Karpas-422 (cell line): ENCODE data around the gene CYS1. TPM values are rescaled to one million over a fixed set of nuclear protein-coding genes. Genes with fewer than 3 reads are reported as not detected.

Experiments
- DNase-seq: peaks from one replicate; pipeline ENCODE4 v3.0.0-alpha.2; 2015
- H2AFZ ChIP-seq: fragments of 200-600 bp; sonication (generic); 2 replicates; pipeline ENCODE4 v1.6.1; 2014; ENCODE audit warnings: antibody characterized with exemption, low read length, mixed read lengths
- H3K27ac ChIP-seq: fragments of 200-600 bp; sonication (generic); 2 replicates; pipeline ENCODE4 v1.5.1; 2014; ENCODE audit warnings: mild to moderate bottlenecking, low read length, moderate library complexity
- H3K27me3 ChIP-seq: fragments of 200-600 bp; sonication (generic); 2 replicates; pipeline ENCODE4 v1.6.1; 2014; ENCODE audit warnings: low read length, mixed read lengths
- H3K36me3 ChIP-seq: fragments of 200-600 bp; sonication (generic); 2 replicates; pipeline ENCODE4 v1.6.1; 2014; ENCODE audit warnings: low read length, mixed read lengths; ENCODE audit not compliant: insufficient read depth
- H3K4me1 ChIP-seq: fragments of 200-600 bp; sonication (generic); 2 replicates; pipeline ENCODE4 v1.6.1; 2014; ENCODE audit warnings: mild to moderate bottlenecking, low read length, mixed read lengths
- H3K4me2 ChIP-seq: fragments of 200-600 bp; sonication (generic); 2 replicates; pipeline ENCODE4 v1.6.1; 2014; ENCODE audit warnings: low read length, low read depth, mild to moderate bottlenecking; ENCODE audit not compliant: poor library complexity, severe bottlenecking
- H3K4me3 ChIP-seq: fragments of 200-600 bp; sonication (generic); 2 replicates; pipeline ENCODE4 v1.5.1; 2014; ENCODE audit warnings: mild to moderate bottlenecking, antibody characterized with exemption, low read length, mixed read lengths
- H3K79me2 ChIP-seq: fragments of 200-600 bp; sonication (generic); 2 replicates; pipeline ENCODE4 v1.6.1; 2014; ENCODE audit warnings: mild to moderate bottlenecking, low read length, mixed read lengths
- H3K9ac ChIP-seq: fragments of 200-600 bp; sonication (generic); 2 replicates; pipeline ENCODE4 v1.6.0; 2014; ENCODE audit warnings: low read length
- H3K9me2 ChIP-seq: fragments of 200-600 bp; sonication (generic), shearing (Covaris generic); replicated peaks from 2 replicates; pipeline ENCODE4 v1.6.0; 2014; ENCODE audit warnings: mild to moderate bottlenecking, low read length, moderate library complexity; ENCODE audit not compliant: insufficient read depth
- H3K9me3 ChIP-seq: fragments of 300-700, 200-600 bp; sonication (generic); 2 replicates; pipeline ENCODE4 v1.6.1; 2014; ENCODE audit warnings: low read length, mixed read lengths
- H4K20me1 ChIP-seq: fragments of 200-600 bp; sonication (generic); 2 replicates; pipeline ENCODE4 v1.6.1; 2014; ENCODE audit warnings: mild to moderate bottlenecking, antibody characterized with exemption, low read length, low read depth; ENCODE audit not compliant: insufficient read depth
- total RNA-seq: library from RNA; depleted of rRNA; stranded (reverse); fragments of >200 nt; shearing (Covaris generic); gene quantifications from 2 replicates; pipeline ENCODE4 v1.2.3, GENCODE V29; 2014; ENCODE audit warnings: low replicate concordance

The CYS1 gene
- total RNA-seq, 1 experiment from 2014 or later = not detected

DNA sequence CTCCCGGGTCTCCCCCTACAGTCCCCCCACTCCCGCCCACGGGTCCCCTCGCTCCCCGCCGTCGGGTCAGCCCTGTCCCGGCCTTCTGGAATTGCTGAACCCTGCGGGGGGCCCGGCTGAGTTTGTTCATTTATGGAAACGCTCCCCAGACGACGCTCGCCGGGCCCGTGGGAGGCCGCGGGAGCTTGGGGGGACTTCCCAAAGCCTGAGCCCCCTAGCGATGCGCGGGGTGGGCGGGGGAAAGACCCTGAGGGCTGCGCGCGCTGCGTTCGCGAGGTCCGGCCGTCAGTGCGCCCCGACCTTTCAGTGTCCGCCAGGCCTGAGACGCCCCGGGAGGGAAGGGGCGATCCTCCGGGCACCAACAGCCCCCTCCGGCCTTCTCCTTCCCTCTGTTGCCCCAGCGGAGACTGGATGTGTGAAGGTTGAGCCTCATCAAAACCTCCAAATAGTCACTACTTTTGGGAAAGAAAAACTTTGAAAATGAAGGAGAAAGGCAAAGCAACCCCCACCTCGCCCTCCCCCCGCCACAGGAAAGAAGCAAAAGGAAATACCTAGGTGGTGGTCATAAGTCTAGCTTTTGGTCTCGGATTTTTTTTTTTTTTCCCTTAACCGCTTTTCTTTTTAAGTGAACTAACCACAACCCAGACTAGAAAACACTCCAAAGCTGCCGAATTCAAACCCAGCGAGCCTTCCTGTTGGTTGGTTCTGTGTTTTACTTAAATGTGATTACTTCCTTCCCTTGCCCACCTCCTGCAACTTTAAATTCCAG, 509 bp upstream of the CYS1 start:
- Histone ChIP-seq H3K36me3 (no peaks in the 10 kb centered on the region), H3K9ac (0 out of 2 replicates have a peak overlapping the region, but pooled peaks have one; percentile 17), H3K9me2 (no peaks in the 10 kb centered on the region), H3K27ac (no peak overlapping the region), H3K9me3 (no peaks in the 10 kb centered on the region), H4K20me1 (no peaks in the 10 kb centered on the region; the same call in 1 of the 2 replicates), H3K27me3 (peaks cover 3% of the 10 kb centered on the region; the same call in 1 of the 2 replicates), H3K4me3 (peak overlapping the region; percentile 32; the same call in 1 of the 2 replicates), H3K79me2 (no peaks in the 10 kb centered on the region), H2AFZ (no peak overlapping the region), H3K4me2 (peak overlapping the region; percentile 43), H3K4me1 (peaks cover 56% of the 10 kb centered on the region)
- peak; percentile 42 for DNase-seq

DNA sequence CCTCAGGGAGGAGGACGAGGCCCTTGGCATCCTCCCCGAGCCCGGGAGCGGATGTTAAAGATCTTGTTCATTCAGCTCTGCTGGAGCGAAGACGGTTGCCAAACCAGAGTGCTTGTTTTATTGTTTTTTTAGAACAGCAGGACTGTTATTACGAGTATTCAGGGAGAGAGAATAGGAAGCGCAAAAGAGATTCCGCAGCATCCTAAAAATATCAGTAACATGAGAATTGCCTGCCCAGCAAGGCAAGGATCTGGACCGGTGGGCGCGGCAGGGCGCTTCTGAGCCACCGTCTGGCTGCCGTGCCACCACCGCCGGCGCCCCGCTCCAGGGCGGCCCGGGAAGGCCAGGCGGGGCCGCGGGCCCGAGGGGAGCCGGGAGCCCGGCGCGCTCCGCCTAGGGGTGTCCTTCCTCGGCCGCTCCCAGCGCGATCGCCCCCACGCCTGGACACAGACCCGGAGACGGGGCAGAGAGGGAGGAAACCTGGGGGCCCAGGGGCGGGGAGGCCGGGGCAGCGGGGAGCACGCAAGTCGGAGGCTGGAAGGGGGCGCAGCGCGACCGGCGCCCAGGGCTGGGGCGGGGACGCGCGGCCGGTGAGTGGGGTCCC, 843 bp downstream of the CYS1 start:
- Histone ChIP-seq H3K4me2 (peak overlapping the region; percentile 56), H4K20me1 (no peaks in the 10 kb centered on the region; the same call in 1 of the 2 replicates), H3K9ac (peak overlapping the region; percentile 55), H3K27me3 (peaks cover 3% of the 10 kb centered on the region; the same call in 1 of the 2 replicates), H3K27ac (no peak overlapping the region), H3K9me3 (no peaks in the 10 kb centered on the region), H3K36me3 (no peaks in the 10 kb centered on the region), H3K9me2 (no peaks in the 10 kb centered on the region), H3K79me2 (no peaks in the 10 kb centered on the region), H3K4me3 (peak overlapping the region; percentile 33; the same call in 1 of the 2 replicates), H3K4me1 (peaks cover 47% of the 10 kb centered on the region), H2AFZ (no peak overlapping the region)
- DNase-seq = peak; percentile 51

DNA sequence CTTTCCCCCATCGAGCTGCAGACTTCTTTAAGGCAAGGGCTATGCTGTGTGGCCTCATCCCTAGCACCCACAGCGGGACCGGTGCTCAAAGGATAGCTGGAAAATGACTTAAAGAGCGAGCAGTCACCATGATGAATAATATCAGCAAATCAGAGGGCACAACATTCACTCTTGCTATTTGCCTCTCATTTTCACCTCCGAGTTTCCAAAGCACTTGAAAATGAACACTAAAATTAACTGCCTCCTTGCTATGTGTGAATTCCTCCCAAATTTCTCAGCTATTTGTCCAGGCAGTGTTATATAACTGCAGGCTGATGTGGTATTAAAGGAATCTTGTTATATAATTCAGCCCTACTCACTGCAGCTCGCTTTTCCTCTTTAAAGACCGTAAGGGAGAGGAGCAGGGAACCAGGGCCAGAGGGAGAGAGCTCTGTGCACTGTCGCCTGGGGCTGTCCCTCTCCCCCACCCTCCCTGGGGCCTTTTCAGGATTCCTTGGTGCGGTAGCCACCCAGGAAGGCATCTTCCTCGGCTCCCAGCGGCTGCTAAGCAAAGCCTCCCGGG, 1.4 kb downstream of the CYS1 start:
- Histone ChIP-seq H3K27me3 (peaks cover 3% of the 10 kb centered on the region; the same call in 1 of the 2 replicates), H4K20me1 (peaks cover 2% of the 10 kb centered on the region; the same call in 1 of the 2 replicates), H3K4me3 (peak overlapping the region; percentile 33; the same call in 1 of the 2 replicates), H3K9ac (peak overlapping the region; percentile 55; the same call in 1 of the 2 replicates), H2AFZ (0 out of 2 replicates have a peak overlapping the region, but pooled peaks have one; percentile 25), H3K4me2 (peak overlapping the region; percentile 56), H3K9me2 (no peaks in the 10 kb centered on the region), H3K4me1 (peaks cover 42% of the 10 kb centered on the region), H3K9me3 (no peaks in the 10 kb centered on the region), H3K36me3 (no peaks in the 10 kb centered on the region), H3K27ac (no peak overlapping the region), H3K79me2 (no peaks in the 10 kb centered on the region)
- no peak for DNase-seq

DNA sequence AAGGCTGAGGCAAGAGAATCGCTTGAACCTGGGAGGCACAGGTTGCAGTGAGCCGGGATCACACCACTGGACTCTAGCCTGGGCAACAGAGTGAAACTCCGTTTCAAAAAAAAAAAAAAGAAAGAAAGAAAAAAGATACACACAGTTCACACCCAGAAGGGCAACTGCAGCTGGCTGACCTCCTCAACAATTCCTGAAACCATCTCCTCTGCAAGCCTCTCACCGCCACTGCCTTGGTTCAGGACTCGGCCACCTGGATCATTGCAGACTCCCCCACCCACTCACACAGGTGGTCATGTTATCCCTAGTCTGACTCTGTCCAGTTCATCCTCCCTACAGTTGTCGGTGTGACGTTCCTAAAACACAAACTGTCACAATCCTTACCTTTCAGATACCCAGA, 2.2 kb downstream of the CYS1 start:
- 0 out of 2 replicates have a peak, but pooled peaks cover 3% of the 10 kb centered on the region for H3K27me3 ChIP-seq

DNA sequence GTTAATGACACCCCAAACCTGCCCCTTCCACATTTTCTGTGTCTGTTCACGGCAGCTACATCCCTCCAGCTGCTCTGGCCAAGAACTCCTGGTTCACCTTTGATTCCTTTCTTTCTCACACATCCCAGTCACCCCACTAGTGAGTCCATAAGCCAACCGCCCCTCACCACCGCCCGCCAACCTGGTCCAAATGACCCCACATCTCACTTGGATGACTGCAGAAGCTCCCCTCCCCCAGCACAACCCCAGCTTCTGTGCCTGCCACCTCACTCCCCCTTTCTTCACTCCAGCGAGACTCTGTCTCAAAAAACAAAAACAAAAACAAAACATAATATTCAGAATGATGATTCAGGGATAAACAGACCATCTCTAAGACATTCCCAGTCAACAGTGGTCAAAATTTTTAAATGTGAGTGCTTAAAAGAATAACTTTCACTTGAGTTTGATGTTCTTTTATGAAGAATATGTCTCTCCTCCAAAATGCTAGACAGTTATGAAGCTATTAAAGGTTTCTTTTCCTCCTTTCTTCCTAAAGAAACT, 3.2 kb downstream of the CYS1 start:
- Histone ChIP-seq H3K9me2 (no peaks in the 10 kb centered on the region), H2AFZ (no peak overlapping the region), H3K9me3 (no peaks in the 10 kb centered on the region), H3K36me3 (no peaks in the 10 kb centered on the region), H3K27me3 (0 out of 2 replicates have a peak, but pooled peaks cover 3% of the 10 kb centered on the region), H4K20me1 (peaks cover 5% of the 10 kb centered on the region; the same call in 1 of the 2 replicates), H3K4me1 (peaks cover 36% of the 10 kb centered on the region), H3K79me2 (no peaks in the 10 kb centered on the region), H3K9ac (no peak overlapping the region), H3K4me2 (no peak overlapping the region), H3K27ac (no peak overlapping the region), H3K4me3 (no peak overlapping the region)
- DNase-seq = no peak

More for the DNA sequence above, 2.2 kb downstream of the CYS1 start:
- Histone ChIP-seq H3K9me3 (no peaks in the 10 kb centered on the region), H3K79me2 (no peaks in the 10 kb centered on the region), H3K27ac (no peak overlapping the region), H3K4me2 (no peak overlapping the region), H3K9ac (no peak overlapping the region), H2AFZ (no peak overlapping the region), H4K20me1 (peaks cover 5% of the 10 kb centered on the region; the same call in 1 of the 2 replicates), H3K9me2 (no peaks in the 10 kb centered on the region), H3K4me3 (no peak overlapping the region), H3K4me1 (peaks cover 41% of the 10 kb centered on the region), H3K36me3 (no peaks in the 10 kb centered on the region)
- no peak for DNase-seq

DNA sequence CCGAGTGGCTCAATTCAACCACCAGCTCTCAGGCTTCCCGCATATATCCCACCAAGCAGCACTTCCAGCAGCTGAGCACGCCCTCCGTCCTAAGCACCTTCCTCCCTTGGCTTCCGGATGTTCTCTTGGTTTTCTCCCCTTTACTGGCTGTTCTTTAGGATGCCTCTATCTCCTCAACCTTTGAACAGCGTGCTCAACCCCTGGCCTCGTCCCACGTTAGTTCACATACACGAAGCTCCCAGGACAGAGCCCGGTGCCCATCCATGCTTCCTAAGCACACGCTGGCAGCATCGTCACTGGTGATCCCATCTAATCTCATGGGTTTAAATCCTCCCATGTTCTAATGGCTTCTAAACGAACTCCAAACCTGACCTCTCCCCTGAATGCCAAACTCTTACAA, 3.7 kb downstream of the CYS1 start:
- DNase-seq = no peak
- H3K4me1 ChIP-seq = peaks cover 32% of the 10 kb centered on the region
- no peaks in the 10 kb centered on the region for H3K79me2 ChIP-seq
- H4K20me1 ChIP-seq = peaks cover 5% of the 10 kb centered on the region; the same call in 1 of the 2 replicates
- no peak overlapping the region for H3K4me2 ChIP-seq
- H3K4me3 ChIP-seq = no peak overlapping the region
- no peaks in the 10 kb centered on the region for H3K9me2 ChIP-seq
- no peak overlapping the region for H2AFZ ChIP-seq
- H3K27ac ChIP-seq = no peak overlapping the region
- H3K36me3 ChIP-seq = no peaks in the 10 kb centered on the region
- no peak overlapping the region for H3K9ac ChIP-seq
- H3K9me3 ChIP-seq = no peaks in the 10 kb centered on the region
- 0 out of 2 replicates have a peak, but pooled peaks cover 3% of the 10 kb centered on the region for H3K27me3 ChIP-seq

DNA sequence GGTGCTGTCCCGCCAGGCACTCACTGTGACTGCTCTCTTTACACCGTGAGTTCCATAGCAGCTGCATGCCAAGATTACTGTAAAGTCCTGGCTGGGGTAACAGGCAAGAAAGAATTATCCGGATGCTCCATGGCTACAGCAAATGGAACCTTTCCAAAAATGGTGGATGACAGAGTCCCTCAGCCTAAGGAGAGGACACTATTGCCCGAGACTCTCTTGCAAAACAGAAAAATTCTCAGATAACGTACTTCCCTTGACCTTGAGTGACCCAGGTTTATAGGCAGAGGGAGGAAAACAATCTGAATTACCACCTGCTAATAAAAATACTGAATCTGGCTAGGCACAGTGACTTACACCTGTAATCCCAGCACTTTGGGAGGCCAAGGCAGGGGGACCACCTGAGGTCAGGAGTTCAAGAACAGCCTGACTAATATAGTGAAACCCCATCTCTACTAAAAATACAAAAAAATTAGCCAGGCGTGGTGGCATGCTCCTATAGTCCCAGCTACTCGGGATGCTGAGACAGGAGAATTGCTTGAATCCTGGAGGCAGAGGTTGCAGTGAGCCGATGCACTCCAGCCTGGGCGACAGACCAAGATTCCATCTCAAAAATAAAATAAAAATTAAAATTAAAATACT, 4.5 kb downstream of the CYS1 start:
- no peak overlapping the region for H2AFZ ChIP-seq
- H3K27ac ChIP-seq = no peak overlapping the region
- H3K4me3 ChIP-seq = no peak overlapping the region
- DNase-seq = no peak
- H3K4me1 ChIP-seq = peaks cover 25% of the 10 kb centered on the region
- H3K27me3 ChIP-seq = 0 out of 2 replicates have a peak, but pooled peaks cover 3% of the 10 kb centered on the region
- no peak overlapping the region for H3K9ac ChIP-seq
- H3K79me2 ChIP-seq = no peaks in the 10 kb centered on the region
- no peak overlapping the region for H3K4me2 ChIP-seq
- no peaks in the 10 kb centered on the region for H3K9me2 ChIP-seq
- no peaks in the 10 kb centered on the region for H3K9me3 ChIP-seq
- no peaks in the 10 kb centered on the region for H3K36me3 ChIP-seq
- peaks cover 5% of the 10 kb centered on the region; the same call in 1 of the 2 replicates for H4K20me1 ChIP-seq
